GM18498 (cell line): ENCODE measurements around the gene PRTN3.

Experiments used
- ATAC-seq: cut with Tn5 transposase; IDR thresholded peaks from one replicate; pipeline ENCODE4 v1.9.1; 2021; ENCODE audit warnings: mild to moderate bottlenecking, moderate library complexity; ENCODE audit not compliant: unreplicated experiment

The PRTN3 gene

GRCh38 chr19:803099-803561 is 37.7 kb upstream of the PRTN3 start:
- ATAC-seq: no peak

- no peak for ATAC-seq
Observed at GRCh38 chr19:803686-804418, 36.9 kb upstream of the PRTN3 start.

GRCh38 chr19:804419-805165 is 36.2 kb upstream of the PRTN3 start:
- no peak for ATAC-seq

- ATAC-seq: no peak
Observed at GRCh38 chr19:805166-805551, 35.6 kb upstream of the PRTN3 start.

- no peak for ATAC-seq
Observed at GRCh38 chr19:805600-806550, 34.9 kb upstream of the PRTN3 start.

- no peak for ATAC-seq
Observed at GRCh38 chr19:806815-807421, 33.9 kb upstream of the PRTN3 start.

GRCh38 chr19:807627-808422 is 33.0 kb upstream of the PRTN3 start:
- no peak for ATAC-seq

- ATAC-seq: no peak
Observed at GRCh38 chr19:808423-808775, 32.4 kb upstream of the PRTN3 start.

GRCh38 chr19:810077-810855 is 30.5 kb upstream of the PRTN3 start:
- ATAC-seq: no peak

- ATAC-seq: no peak
Observed at GRCh38 chr19:810883-811489, 29.8 kb upstream of the PRTN3 start.

GRCh38 chr19:811506-812048 is 29.2 kb upstream of the PRTN3 start:
- ATAC-seq: no peak

GRCh38 chr19:812049-812746 is 28.6 kb upstream of the PRTN3 start:
- ATAC-seq: no peak

- no peak for ATAC-seq
Observed at GRCh38 chr19:812747-813218, 28.0 kb upstream of the PRTN3 start.

- ATAC-seq: no peak
Observed at GRCh38 chr19:813219-814151, 27.3 kb upstream of the PRTN3 start.

GRCh38 chr19:814152-815078 is 26.4 kb upstream of the PRTN3 start:
- no peak for ATAC-seq
